ENCODE results near the gene HS2ST1. TPM values are rescaled to one million over a fixed set of nuclear protein-coding genes. Genes with fewer than 3 reads are reported as not detected.

Gene HS2ST1
- total RNA-seq, 4 donors from 2014 or later = 6.3 to 11.7 (median 10.3) TPM

DNA sequence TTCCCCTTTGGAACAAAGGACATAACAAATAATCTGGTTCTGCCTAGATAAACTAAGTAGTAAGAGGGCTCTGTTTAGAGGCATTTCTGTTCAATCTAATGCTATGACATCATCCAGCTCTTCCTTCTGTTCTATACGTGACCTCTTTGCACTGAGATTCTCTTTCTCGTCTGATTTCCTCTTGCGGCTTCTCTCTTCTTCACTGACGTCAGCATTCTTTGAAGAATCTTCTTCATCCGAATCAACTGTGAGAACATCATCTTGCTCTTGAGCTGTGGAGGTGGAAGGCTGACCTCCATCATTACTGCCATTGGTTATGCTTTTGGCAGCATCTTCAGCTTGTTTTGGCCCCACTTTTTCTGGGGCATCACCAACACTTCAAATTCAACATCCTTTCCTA lies 130.4 kb downstream of the HS2ST1 start:
- no peak for DNase-seq (ENCODE audit: low spot score in 2 of 2)
- Histone ChIP-seq H3K27me3 (no peaks in the 10 kb centered on the region), H3K4me3 (no peak overlapping the region), H3K9me3 (peaks cover 6% of the 10 kb centered on the region), H3K27ac (no peak overlapping the region), H3K36me3 (no peaks in the 10 kb centered on the region), H3K4me1 (no peaks in the 10 kb centered on the region)
- no peak for TF ChIP-seq EP300 (IDR thresholded peaks at IDR 0.05)
- TF ChIP-seq, protein P1, sequence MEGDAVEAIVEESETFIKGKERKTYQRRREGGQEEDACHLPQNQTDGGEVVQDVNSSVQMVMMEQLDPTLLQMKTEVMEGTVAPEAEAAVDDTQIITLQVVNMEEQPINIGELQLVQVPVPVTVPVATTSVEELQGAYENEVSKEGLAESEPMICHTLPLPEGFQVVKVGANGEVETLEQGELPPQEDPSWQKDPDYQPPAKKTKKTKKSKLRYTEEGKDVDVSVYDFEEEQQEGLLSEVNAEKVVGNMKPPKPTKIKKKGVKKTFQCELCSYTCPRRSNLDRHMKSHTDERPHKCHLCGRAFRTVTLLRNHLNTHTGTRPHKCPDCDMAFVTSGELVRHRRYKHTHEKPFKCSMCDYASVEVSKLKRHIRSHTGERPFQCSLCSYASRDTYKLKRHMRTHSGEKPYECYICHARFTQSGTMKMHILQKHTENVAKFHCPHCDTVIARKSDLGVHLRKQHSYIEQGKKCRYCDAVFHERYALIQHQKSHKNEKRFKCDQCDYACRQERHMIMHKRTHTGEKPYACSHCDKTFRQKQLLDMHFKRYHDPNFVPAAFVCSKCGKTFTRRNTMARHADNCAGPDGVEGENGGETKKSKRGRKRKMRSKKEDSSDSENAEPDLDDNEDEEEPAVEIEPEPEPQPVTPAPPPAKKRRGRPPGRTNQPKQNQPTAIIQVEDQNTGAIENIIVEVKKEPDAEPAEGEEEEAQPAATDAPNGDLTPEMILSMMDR (IDR thresholded peaks at IDR 0.05) = no peak
- TF ChIP-seq POLR2AphosphoS5 (IDR thresholded peaks at IDR 0.05) = no peak
- no peak for TF ChIP-seq POLR2A (IDR thresholded peaks at IDR 0.05)
- WGBS = 84% methylated on average over 5 of the region's 5 CpGs

DNA sequence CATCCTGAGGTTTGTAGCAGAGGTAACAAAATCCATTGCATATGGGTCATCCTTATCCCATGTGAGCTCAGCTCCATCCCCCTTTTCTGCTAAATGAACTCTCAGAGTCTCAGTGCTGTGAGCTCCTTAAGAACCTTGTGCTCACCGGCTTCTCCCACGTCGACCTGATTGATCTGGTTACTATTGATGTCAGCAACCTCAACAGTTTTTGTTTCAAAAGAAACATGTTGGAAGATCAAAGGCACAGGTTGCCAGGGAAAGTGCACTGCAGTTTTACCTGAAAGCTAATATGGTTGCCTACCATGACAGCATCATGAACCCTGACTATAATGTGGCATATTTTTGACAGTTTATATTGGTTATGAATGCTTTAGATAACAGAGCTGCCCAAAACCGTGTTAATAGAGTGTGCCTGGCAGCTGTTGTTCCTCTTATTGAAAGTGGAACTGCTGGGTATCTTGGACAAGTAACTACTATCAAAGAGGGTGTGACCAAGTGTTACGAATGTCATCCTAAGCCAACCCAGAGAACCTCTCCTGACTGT lies 131.4 kb downstream of the HS2ST1 start:
- TF ChIP-seq POLR2A (IDR thresholded peaks at IDR 0.05) (no peak), POLR2AphosphoS5 (IDR thresholded peaks at IDR 0.05) (no peak), EP300 (IDR thresholded peaks at IDR 0.05) (no peak)
- TF ChIP-seq, protein P1 (IDR thresholded peaks at IDR 0.05) = no peak
- DNase-seq (ENCODE audit: low spot score in 2 of 2) = no peak
- 66% methylated on average over 5 of the region's 5 CpGs for WGBS
- Histone ChIP-seq H3K9me3 (peaks cover 6% of the 10 kb centered on the region), H3K27ac (no peak overlapping the region), H3K4me3 (no peak overlapping the region), H3K4me1 (no peaks in the 10 kb centered on the region), H3K36me3 (no peaks in the 10 kb centered on the region), H3K27me3 (no peaks in the 10 kb centered on the region)

DNA sequence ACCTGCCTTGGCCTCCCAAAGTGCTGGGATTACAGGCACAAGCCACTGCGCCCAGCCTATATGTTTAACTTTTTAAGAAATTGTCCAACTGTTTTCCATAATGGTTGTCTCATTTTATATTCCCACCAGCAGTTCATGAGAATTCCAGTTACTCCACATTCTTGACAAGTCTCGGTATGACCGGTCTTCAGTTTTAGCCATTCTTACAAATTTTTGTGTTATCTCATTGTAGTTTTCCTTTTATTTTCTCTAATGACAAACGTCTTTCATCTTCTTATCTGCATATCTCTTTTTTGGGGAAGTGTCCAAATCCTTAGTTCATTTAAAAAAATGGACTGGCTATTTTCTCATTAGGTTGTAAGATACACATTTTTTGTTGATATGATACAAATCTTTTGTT lies 132.5 kb downstream of the HS2ST1 start:
- Histone ChIP-seq H3K4me1 (no peaks in the 10 kb centered on the region), H3K27me3 (no peaks in the 10 kb centered on the region), H3K36me3 (no peaks in the 10 kb centered on the region), H3K9me3 (peaks cover 6% of the 10 kb centered on the region), H3K27ac (no peak overlapping the region), H3K4me3 (no peak overlapping the region)
- DNase-seq (ENCODE audit: low spot score in 2 of 2) = no peak
- TF ChIP-seq EP300 (IDR thresholded peaks at IDR 0.05) (no peak), POLR2AphosphoS5 (IDR thresholded peaks at IDR 0.05) (no peak), POLR2A (IDR thresholded peaks at IDR 0.05) (no peak)
- TF ChIP-seq, protein P1 (IDR thresholded peaks at IDR 0.05) = no peak
- WGBS = 64% methylated on average over 4 of the region's 4 CpGs

DNA sequence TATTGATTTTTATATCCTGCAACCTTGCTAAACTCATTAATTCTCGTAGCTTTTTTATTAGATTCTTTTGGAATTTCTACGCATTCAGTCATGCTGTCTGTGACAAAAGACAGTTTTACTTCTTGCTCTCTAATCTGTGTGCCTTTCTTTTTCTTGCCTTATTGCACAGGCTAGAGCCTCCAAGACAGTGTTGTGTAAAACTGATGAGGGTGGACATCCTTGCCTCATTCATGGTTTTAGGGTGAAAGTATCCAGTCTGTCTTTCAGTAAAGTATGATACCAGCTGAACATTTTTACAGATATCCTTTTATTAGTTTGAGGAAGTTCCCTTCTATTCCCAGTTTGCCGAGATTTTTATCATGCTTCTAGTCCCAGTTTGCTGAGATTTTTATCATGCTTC lies 133.8 kb downstream of the HS2ST1 start:
- Histone ChIP-seq H3K9me3 (peaks cover 6% of the 10 kb centered on the region), H3K4me1 (no peaks in the 10 kb centered on the region), H3K27ac (no peak overlapping the region), H3K4me3 (no peak overlapping the region), H3K36me3 (no peaks in the 10 kb centered on the region), H3K27me3 (no peaks in the 10 kb centered on the region)
- DNase-seq (ENCODE audit: low spot score in 2 of 2) = no peak
- TF ChIP-seq POLR2A (IDR thresholded peaks at IDR 0.05) (no peak), POLR2AphosphoS5 (IDR thresholded peaks at IDR 0.05) (no peak), EP300 (IDR thresholded peaks at IDR 0.05) (no peak)
- TF ChIP-seq, protein P1 (IDR thresholded peaks at IDR 0.05) = no peak
- 95% methylated on average over 3 of the region's 3 CpGs for WGBS

DNA sequence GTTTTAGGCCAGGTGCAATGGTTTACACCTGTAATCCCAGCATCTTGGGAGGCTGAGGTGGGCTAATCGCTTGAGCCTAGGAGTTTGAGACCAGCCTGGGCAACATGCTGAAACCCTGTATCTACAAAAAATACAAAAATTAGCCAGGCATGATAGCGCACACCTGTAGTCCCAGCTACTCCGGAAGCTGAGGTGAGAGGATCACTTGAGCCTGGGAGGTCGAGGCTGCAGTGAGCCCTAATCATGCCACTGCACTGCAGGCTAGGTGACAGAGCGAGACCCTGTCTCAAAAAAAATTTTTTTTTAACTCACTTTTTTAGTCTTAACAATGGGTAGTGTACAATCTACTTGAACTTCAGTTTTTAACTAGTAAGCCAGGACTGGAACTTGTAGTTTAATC lies 137.5 kb downstream of the HS2ST1 start:
- TF ChIP-seq EP300 (IDR thresholded peaks at IDR 0.05) (no peak), POLR2A (IDR thresholded peaks at IDR 0.05) (no peak), POLR2AphosphoS5 (IDR thresholded peaks at IDR 0.05) (no peak)
- TF ChIP-seq, protein P1 (IDR thresholded peaks at IDR 0.05) = no peak
- 98% methylated on average over 5 of the region's 5 CpGs for WGBS
- H3K9me3 ChIP-seq = peaks cover 6% of the 10 kb centered on the region
- H3K27me3 ChIP-seq = no peaks in the 10 kb centered on the region
- no peaks in the 10 kb centered on the region for H3K4me1 ChIP-seq
- H3K36me3 ChIP-seq = no peaks in the 10 kb centered on the region
- no peak overlapping the region for H3K4me3 ChIP-seq
- H3K27ac ChIP-seq = no peak overlapping the region
- DNase-seq (ENCODE audit: low spot score in 2 of 2) = no peak
